Measurements from ENCODE around the gene CIZ1. TPM values are rescaled to one million over a fixed set of nuclear protein-coding genes. Genes with fewer than 3 reads are reported as not detected.

The CIZ1 gene
- total RNA-seq, 1 experiment from 2014 or later, result 60.6 TPM

DNA sequence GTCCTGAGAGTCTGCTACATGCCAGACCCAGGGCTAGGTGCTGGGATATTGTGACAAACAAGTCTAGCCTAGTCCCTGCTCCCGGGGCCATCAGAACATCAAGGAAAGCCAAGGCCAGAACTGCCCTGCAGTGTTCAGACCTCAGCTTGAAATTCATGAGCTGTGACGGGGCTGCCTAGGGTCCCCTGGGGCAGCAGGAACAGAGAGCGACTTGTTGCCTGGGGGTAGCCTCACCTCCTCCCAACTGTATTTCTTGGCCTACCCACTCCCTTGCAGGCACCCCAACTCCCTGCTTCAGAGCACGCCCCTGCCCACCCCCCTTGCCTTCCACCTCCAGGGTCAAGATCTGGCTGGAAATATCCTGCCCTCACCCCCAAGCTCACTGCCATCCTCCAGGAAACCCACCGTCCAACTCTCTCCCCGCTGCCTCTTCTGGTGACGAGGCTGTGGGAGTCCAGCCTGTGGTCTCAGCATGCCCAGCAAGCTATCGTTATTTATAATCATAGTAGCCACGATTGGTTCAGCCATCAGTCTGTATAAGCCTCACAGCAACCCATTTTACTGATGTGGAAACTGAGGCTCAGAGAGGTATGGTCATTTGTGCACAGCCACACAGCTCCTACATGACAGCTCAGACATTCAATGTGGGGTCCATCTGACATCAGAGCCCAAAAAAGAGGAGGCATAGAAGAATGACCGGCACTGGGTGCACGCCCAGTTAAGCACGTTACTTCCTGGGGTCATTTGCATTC, 22.6 kb upstream of the CIZ1 start:
- no peak for DNase-seq (ENCODE audit: low spot score)

DNA sequence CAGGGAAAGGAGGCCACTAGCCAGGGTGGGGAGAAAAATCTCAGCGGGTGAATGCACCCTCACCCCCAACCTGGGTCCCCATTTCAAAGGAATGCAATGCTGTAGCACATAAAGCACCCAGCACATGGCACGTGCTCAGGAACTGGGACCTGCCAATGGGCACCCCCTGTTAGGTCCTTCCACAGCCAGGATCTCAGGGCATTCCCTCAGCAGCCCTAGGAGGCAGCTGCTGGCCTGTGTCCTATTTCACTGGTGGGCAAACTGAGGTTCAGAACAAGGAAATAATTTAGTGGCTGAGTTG, 20.6 kb upstream of the CIZ1 start:
- DNase-seq (ENCODE audit: low spot score), result no peak

DNA sequence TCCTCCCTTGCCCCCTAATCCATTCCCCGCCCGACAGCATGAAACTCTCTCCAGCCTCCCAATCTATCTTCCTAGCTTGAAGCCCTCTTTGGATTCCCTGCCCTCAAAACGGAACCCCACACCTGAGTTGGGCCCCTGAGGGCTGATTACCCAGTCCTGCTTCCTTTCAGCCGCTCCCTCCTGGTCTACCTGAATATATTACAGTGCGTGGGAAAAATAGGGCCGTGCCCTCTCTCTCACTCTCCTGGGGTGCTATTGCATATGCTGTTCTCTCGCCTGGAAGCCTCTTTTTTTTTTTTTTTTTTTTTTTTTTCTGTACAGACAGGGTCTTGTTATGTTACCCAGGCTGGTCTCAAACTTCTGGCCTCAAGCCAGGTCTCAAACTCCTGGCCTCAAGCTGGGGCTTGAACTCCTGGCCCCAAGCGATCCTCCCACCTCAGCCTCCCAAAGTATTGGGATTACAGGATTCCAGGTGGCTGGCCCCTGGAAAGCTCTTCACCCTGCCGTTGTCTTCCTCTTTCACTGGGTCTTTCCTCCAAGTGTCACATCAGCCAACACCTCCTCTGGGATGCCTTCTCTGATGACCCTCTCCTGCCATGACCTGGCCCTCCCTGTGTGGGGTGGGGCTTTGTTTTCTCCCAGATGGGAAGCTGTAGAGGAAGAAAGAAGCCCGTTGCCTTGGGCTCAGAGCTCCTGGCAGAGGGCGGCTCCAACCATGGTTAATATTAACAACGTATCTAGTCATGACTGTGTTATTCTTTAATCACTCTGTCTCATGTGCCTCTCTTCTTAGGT, 20.0 kb upstream of the CIZ1 start:
- DNase-seq (ENCODE audit: low spot score), result no peak

DNA sequence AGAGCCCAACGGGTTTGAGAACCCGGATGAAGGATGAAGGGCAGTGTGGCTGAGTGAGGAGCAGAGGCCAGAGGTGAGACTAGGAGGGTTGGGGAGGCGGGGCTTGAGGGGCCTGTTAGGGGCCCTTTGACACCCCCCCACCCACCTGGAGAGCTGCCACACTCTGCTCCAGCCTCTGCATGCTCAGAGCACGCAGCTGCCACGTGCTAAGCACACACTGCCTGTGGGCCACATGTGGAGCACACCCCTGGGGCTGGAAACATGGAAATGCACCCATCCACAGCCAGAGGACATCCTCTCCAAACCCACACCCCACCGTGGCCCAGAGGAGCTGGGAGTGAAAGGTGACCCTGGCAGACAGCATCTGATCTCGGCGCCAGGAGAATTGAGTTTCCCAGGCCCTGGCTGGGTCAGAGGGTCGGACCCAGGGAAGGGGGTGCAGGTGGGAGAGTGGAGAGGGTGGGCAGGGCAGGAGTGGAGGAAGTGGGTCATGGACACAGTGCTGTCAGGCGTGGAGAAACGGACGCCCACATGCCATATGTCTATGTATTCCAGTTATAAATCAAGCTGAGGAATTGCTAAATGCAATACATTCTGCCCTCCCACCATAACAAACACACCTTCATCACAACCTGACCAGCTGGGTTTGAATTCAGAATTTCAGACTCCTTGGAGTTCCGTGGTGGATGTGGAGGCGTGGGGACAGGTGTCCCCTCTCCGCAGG, 17.7 kb upstream of the CIZ1 start:
- no peak for DNase-seq (ENCODE audit: low spot score)

DNA sequence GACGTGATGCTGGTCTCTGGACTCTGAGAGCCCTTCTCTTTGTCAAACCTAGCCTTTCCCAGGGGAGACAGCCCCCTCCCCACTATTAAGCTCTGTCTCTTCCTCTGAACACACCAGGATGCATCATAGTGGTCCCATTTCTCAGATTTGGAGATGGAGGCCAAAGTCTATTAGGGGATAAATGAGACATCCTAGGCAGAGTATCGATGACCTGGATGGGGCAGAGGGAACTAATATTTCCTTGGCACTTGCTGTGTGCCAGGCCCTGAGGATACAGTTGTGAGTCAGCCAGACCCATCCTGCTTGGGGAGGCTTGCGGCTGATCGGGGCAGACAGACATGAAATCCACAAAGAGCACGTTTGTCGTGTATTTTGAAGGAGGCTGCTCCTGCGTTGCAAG, 17.0 kb upstream of the CIZ1 start:
- DNase-seq (ENCODE audit: low spot score), result no peak

DNA sequence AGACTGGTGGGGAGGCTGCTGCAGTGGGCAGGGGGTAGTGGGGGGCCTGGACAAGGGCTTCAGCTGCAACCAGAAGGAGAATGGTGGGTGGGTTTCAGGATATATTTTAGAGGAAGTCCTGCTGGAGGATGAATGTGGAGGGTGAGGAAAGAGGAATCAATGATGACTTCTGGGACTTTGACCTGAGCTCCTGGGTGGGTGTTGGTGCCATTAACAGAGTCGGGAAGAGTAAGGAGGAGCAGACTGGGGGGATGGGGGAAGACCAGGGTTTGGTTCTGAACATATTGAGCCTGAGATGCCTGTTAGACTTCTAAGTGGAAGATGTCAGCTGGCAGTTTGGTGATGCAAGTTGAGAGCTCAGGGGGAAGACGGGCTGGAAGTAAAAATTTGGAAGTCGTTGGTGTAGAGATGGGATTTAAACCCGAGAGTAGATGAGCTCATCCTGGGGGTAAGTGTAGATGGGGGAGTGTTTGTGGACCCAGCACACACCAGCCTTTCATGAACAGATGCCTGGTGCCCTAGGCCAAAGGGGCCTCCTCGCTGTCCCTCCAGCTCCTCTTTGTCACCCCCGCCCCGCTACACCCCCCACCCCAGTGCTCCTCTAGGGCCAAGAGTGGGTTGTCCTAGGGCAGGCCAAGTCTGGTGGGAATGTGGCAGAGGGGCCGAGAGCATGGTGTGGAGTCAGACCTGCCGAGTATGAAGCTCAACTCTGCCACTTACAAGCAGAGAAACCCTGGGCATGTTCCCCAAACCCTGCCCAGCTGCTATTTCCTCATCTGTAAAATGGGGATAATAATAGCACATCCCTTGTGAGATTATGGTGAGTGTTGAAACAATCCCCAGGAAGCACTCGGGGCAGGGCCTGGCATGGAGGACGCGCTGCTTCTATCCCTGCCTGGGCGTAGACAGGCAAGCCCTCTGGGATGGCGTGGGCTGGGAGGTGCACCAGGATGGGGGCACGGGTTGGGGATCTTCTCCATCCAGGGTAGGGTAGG, 15.8 kb upstream of the CIZ1 start:
- no peak for DNase-seq (ENCODE audit: low spot score)

DNA sequence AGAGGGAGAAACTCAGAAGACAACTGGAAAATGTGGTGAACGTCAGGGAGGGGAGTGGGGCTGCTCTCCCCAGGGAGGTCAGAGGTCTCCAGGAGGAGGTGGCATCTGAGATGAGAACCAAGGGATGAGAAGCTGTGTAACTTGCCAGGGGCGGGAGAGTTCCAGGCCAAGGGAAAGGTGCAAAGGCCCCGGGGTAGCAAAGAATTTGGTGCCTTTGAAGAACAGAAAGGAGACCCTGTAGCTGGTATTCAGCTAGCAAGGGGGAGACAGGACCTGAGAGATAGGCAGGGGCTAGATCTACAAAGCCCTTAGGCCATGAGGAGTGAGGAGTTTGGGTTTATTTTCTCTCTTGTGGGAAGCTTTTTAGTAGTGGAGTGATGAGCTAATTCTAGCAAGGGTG, 15.1 kb upstream of the CIZ1 start:
- no peak for DNase-seq (ENCODE audit: low spot score)

DNA sequence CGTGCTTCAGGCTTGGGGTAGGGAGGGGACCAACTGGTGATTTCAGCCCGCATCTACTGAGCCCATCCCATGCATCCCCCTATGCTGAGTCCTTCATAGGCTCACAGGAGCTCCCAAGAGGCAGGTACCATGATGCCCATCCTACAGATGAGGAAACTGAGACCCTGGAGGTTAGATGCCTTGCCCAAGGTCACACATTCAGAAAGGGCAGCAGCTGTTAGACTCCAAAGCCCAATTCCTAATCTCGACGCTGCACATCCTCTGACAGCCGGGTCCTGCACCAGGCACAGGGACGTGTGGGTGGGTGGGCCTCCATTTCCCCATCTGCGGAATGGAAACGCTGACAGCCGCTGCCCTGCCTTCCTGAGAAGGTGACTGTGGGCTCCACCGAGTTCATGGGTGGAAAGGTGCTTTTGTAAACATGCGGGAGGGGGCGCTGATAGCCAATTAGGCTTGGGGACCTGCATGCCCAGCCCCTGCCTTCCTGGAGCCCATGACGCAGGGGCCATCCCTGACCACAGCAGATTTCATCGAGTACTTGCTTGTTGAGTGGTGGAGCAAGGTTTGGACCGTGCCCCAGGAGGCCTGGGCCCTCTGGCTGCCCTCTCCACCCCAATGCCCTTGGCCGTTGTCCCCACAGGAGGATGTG, 14.0 kb upstream of the CIZ1 start:
- DNase-seq (ENCODE audit: low spot score), result no peak

DNA sequence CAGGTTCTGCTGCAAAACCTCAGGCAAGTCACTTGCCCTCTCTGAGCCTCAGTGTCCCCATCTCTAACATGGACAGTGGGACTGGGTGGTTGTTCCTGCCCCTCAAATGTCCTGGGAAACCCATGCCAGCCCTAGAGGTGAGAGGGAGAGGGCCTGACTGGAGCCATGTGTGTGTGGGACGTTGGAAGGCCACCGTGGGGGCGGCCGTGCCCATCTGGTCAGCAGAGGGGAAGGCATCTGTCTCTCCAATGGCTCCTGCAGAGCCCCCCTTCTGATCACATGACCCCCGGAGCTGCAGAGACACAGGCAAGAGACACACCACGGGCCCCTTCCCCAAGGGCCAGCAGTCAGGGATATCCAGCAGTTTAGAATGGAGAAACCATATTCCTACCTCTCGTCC, 13.5 kb upstream of the CIZ1 start:
- no peak for DNase-seq (ENCODE audit: low spot score)

DNA sequence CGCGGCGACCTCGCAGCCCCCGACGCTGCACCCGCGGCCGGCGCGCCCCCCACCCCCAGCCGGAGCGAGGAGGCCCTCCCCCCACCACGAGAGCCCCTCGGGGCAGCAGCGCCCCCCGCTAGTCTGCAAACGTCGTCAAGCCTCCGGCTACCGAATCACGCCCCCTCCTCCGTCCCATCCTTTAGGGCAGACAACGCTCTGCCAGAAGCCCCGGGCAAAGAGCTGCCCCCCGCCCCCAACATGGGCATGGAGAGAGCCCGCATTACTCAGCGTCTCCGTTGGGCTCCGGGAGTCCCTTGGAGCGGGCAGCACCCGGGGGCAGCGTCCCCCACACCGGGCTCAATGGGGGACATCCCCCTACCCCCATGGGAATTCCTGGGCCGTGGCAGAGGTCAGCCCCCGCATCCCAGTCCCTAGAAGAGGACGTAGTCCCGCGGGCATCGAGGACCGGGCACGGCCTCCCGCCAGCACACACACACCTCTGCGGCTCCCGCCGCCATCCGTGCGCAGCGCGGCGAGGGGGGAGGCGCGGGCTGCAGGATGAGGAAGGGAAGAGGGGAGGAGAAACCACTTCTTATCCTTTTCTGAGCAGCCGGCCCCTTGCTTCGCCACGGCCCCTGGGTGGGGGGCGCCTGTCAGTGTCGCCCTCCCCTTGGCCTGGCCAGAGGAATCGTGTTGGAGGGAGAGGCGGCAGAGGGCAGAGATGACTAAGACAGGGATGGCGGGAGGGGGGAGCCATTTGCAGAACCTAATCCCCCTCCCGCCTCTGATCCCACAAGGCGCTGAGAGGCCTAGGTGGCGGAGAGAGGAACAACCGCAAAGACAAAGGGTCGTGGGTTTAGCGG, 12.6 kb upstream of the CIZ1 start:
- peak; percentile 73 for DNase-seq (ENCODE audit: low spot score)

DNA sequence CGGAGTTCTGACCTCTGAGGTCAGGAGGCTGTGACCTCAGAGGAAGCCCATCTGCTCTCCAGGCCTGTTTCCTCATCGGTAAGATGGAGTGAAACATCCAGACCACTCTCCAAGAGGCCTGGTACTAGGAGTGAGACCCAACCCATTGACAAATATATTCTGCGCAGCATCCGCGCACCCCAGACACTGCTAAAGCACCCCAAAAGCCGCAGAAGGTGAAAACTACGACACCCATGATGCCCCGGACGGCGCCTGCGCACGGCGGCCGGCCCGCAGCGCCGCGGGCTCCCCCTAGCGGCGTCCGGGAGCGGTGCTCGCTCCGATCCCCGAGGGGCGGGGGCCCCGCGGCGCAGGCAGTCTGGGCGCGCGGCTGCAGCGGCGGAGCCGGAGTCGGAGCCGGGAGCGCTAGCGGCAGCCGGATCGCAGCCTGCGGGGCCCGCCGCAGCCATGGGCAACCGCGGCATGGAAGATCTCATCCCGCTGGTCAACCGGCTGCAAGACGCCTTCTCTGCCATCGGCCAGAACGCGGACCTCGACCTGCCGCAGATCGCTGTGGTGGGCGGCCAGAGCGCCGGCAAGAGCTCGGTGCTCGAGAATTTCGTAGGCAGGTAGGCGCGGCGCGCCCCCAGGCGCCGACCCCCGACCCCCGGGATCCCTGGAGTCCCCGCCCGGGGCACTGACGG, 11.8 kb upstream of the CIZ1 start, which contains the start of gene DNM1:
DNM1 (plus strand) TSS at position 356 of the 683 bp plus-strand sequence; CDS start at position 448, 92 bp downstream.
- peak; percentile 46 for DNase-seq (ENCODE audit: low spot score)

DNA sequence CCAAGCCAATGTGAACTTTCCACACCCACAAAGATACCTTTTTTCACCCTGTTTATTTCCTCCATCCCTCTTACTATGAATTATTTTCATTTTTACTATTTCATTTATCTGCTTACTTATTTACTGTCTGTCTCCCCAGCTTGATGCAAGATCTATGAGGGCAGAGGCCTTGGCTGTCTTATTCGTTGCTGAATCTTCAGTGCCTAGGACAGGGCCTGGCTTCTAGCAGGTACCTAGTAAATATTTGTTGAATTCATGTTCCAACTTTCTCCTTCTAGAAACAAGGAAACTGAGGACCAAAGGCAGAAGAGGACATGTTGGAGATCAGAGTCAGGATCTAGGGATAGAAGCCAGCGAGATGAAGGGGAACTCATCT, 11.3 kb upstream of the CIZ1 start:
- no peak for DNase-seq (ENCODE audit: low spot score)

DNA sequence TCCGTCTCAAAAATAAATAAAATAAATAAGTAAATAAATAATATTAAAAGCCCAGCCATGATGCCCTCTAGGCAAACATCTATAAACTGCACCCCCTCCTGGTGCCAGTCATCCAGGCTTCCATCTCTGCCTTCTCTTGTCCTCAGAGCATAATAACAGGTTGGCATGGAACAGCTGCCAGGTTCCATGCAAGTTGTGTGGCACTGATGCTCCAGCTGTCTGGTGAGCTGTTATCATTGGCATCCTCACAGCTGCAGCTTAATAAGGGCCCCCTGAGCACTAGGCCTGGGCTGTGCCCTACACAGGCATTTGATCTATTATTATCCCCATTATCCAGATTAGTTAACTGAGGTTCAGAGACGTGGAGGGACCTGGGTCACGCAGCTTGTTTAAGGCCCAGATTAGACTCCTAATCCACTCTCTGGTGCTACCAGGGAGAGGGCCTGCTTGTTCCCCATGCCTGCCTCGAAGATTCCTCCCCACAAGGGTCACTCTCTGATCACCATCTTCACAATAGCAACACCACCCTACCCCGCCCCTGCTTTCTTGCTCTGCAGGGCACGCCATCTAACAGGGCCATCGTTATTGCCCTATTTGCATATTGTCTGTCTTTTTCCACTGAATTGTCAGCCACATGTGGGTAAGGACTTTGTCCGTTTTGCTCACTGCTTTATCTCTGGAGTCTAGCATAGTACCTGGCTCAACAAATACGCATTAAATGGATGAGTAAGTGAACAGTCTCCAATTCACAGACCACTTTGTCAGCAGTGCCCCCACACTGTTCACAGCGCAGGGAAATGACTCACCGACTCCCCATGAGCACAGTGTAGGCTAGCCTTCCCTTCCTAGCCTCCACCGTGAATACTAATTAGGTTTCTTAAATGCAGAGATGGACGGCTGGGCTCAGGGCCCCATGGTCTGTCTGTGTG, 10.3 kb upstream of the CIZ1 start:
- peak; percentile 56 for DNase-seq (ENCODE audit: low spot score)

DNA sequence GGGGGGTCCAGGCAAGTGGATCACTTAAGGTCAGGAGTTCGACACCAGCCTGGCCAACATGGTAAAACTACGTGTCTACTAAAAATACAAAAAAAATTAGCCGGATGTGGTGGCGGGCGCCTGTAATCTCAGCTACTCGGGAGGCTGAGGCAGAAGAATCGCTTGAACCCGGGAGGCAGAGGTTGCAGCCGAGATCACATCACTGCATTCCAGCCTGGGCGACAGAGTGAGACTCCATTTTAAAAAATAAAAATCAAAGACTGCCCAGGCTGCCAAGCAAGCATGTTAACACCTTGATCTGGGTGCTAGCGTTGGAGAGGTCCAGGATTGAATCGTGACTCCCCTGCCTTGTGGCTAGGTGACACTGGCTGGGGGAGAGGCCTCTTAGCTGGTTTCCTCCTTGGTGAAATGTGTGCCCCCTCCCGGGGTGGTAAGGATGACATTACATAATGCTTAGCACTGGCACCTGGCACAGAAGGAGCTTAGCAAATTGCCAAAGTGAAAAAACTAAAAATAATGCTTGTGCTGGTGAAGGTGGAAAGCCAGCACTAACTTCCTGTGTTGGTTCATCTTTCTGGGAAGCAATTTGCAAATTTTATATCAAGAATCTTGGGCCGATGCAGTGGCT, 2.2 kb upstream of the CIZ1 start:
- no peak for DNase-seq (ENCODE audit: low spot score)

DNA sequence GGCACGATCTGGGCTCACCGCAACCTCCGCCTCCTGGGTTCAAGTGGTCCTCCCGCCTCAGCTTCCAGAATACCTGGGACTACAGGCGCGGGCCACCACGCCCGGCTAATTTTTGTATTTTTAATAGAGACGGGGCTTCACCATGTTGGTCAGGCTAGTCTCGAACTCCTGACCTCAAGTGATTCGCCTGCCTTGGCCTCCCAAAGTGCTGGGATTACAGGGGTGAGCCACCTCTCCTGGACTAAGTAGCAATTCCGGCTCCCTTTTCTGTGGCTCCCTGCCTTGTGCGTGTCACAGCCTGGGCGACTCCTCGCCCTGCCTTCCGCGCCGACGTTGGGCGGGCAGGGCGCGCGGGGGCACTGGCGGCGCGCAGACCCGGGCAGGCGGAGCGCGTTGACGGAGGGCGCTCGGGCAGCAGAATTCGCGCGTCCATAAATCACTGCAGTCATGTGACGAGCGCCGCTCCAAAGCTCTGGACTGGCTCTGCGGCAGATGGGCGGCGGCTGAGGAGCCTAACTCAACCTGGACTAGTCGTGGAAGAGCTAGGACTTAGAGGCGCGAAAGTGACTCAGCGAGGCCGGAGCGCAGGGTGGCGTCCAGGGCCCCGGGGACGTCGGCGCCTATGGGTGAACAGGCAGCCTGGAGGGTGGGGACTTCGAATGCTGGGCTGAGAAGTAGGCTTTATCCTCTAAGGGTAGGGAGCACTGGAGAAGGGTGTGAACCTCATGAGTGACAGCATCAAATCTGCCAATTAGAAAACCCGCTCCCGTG, 1.4 kb upstream of the CIZ1 start:
- peak; percentile 95 for DNase-seq (ENCODE audit: low spot score)

DNA sequence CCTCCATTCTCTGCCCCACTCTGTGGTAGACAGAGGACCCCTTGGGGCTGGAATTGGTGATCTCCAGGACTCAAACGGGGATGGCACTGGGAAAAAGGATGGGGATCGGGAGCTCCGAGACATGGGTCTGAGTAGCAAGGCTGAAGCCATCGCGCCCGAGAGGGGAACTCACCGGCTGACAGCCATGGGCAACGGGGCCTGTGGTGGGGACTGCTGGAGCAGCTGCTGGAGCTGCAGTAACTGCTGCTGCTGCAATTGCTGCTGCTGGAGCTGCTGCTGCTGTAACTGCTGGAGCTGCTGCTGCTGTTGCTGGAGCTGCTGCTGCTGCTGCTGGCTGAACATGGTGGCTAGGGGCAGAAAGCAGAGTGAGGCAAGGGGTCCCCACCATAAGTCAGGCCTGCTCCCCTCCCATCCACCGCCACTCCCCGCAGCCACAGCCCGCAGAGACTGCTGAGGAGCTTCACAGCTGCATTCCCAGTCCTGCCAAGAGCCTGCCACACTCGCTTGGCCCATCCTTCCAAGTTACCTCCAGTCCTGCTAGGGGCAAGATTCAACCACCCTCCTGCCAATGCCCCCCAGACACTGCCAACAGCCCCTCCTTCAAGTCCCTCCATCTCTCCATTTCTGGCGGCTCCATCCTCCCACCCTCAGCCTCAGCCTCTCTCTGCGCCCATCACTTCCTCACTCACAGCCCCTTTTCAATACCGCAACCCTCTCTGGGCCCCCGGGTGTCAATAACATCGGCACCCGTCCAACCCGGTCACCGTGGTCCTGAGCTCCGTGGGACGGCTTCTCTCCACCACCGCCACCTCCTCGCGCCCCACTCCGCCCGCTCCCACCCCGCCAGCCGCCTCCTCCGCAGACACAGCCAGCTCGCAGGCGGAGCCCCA, 611 bp downstream of the CIZ1 start:
- no peak for DNase-seq (ENCODE audit: low spot score)

Data from A172 (cell line).